Panc1 (cell line): ENCODE data around the gene JADE2. TPM values are rescaled to one million over a fixed set of nuclear protein-coding genes. Genes with fewer than 3 reads are reported as not detected.

Experiments
- ATAC-seq: fragments of 200-7000 bp; cut with Tn5 transposase; 2 replicates; pipeline ENCODE4 v1.9.1; 2020; ENCODE audit warnings: mild to moderate bottlenecking, moderate library complexity
- BruUV-seq: library from RNA; stranded (reverse); fragments of 400-500 nt; replicated peaks from 2 replicates; lab custom pipeline; 2021; lab: Mats Ljungman, UMichigan
- CTCF ChIA-PET: fragments of 300-600 bp; sonication (Branson Sonifier 250); formaldehyde crosslinking; loops from one replicate; lab custom pipeline; 2022; ENCODE audit warnings: antibody characterized with exemption; lab: Charles Lee
- POLR2A ChIA-PET: fragments of 300-600 bp; sonication (Branson Sonifier 250); formaldehyde crosslinking; loops from one replicate; lab custom pipeline; 2022; ENCODE audit warnings: antibody characterized with exemption; lab: Charles Lee
- DNase-seq: peaks from one replicate; pipeline ENCODE4 v3.0.0-alpha.2; 2010; ENCODE audit warnings: low read depth, low spot score
- H3K27ac ChIP-seq: 2 replicates; pipeline ENCODE4 v1.5.1; 2011; ENCODE audit warnings: mild to moderate bottlenecking, low read length, inconsistent platforms
- H3K27me3 ChIP-seq: fragments of 200-500 bp; sonication (Bioruptor generic); 2 replicates; pipeline ENCODE4 v1.6.0; 2014; ENCODE audit warnings: low read length, inconsistent platforms; ENCODE audit not compliant: control insufficient read depth, insufficient read depth
- H3K36me3 ChIP-seq: fragments of 200-500 bp; sonication (Bioruptor generic); 2 replicates; pipeline ENCODE4 v1.5.1; 2014; ENCODE audit warnings: inconsistent platforms, mild to moderate bottlenecking, low read length, moderate library complexity; ENCODE audit not compliant: control insufficient read depth, insufficient read depth
- H3K4me1 ChIP-seq: 2 replicates; pipeline ENCODE4 v1.5.1; 2011; ENCODE audit warnings: inconsistent platforms, mild to moderate bottlenecking, low read length, moderate library complexity; ENCODE audit not compliant: control insufficient read depth, insufficient read depth
- H3K4me3 ChIP-seq, 2 experiments: 2 replicates each; pipeline ENCODE4 v1.5.1; 2011 to 2012; ENCODE audit warnings: low read depth in 2 of 2, low read length in 2 of 2, mild to moderate bottlenecking in 2 of 2, inconsistent platforms in 1 of 2, moderate library complexity in 1 of 2
- H3K9me3 ChIP-seq: fragments of 200-500 bp; sonication (Bioruptor generic); 2 replicates; pipeline ENCODE4 v1.5.1; 2014; ENCODE audit warnings: low read depth, mild to moderate bottlenecking, inconsistent platforms, low read length, moderate library complexity; ENCODE audit not compliant: control insufficient read depth, insufficient read depth
- CTCF ChIP-seq: fragments of 450-650 bp; IDR thresholded peaks from 2 replicates; pipeline ENCODE4 v1.5.1; 2017; ENCODE audit warnings: mild to moderate bottlenecking
- POLR2AphosphoS5 ChIP-seq: IDR thresholded peaks from 2 replicates; pipeline ENCODE4 v1.6.1; 2012; ENCODE audit warnings: mild to moderate bottlenecking, low read depth, low read length, moderate library complexity
- REST ChIP-seq, 2 experiments: IDR thresholded peaks; 2 replicates each; pipeline ENCODE4 v1.6.1; 2011 to 2012; ENCODE audit warnings: low read depth in 2 of 2, control low read depth in 1 of 2, low read length in 1 of 2, mild to moderate bottlenecking in 1 of 2, moderate library complexity in 1 of 2; ENCODE audit not compliant: insufficient read depth in 1 of 2
- SIN3A ChIP-seq: IDR thresholded peaks from 2 replicates; pipeline ENCODE4 v1.6.1; 2012; ENCODE audit warnings: low read depth, mild to moderate bottlenecking, low read length, moderate library complexity, borderline replicate concordance; ENCODE audit not compliant: insufficient read depth
- TCF7L2 ChIP-seq: IDR thresholded peaks from 2 replicates; pipeline ENCODE4 v1.6.1; 2011; ENCODE audit warnings: mild to moderate bottlenecking, low read depth, low read length, inconsistent platforms
- in situ Hi-C: cut with HindIII; loops from 2 replicates; pipeline ENCODE4 v1.10.0; 2016; ENCODE audit warnings: low sequenced_read_pairs, low pct_unique_long_range_greater_than_20kb
- intact Hi-C: fragments of 100-400 bp; cut with micrococcal nuclease; formaldehyde crosslinking; loops from one replicate; pipeline ENCODE4 v1.10.0; 2022; ENCODE audit not compliant: unreplicated experiment
- total RNA-seq: library from RNA; stranded (reverse); gene quantifications from one replicate; pipeline ENCODE4 v1.2.1, GENCODE V29; 2021; ENCODE audit not compliant: unreplicated experiment

The JADE2 gene
- total RNA-seq, 1 experiment from 2014 or later, result 80.0 TPM

- ATAC-seq (no peak), DNase-seq (no peak)
- Histone ChIP-seq H3K27ac (no peak overlapping the region), H3K36me3 (no peaks in the 10 kb centered on the region; the same call in none of the 2 replicates), H3K4me3 (no peak overlapping the region), H3K9me3 (no peaks in the 10 kb centered on the region), H3K4me1 (peaks cover 31% of the 10 kb centered on the region), H3K27me3 (no peaks in the 10 kb centered on the region)
- intact Hi-C loops, result no loop called here
- no TSS peak for BruUV-seq
- CTCF ChIA-PET, result no interaction called here
- in situ Hi-C loops, result no loop called here
- POLR2A ChIA-PET, result no interaction called here
- TF ChIP-seq REST (IDR thresholded peaks at IDR 0.05; ENCODE audit: insufficient read depth in 1 of 2, low read depth in 2 of 2, low read length in 1 of 2) (no peak), CTCF (no peak), SIN3A (no peak), TCF7L2 (no peak), POLR2AphosphoS5 (no peak)
Measured at GRCh38 chr5:134572811-134573210, 47.3 kb downstream of the JADE2 start.

- H3K36me3 ChIP-seq, result peaks cover 10% of the 10 kb centered on the region
- peaks cover 16% of the 10 kb centered on the region for H3K4me1 ChIP-seq
- no peak for ATAC-seq
- H3K27ac ChIP-seq, result no peak overlapping the region
- no peaks in the 10 kb centered on the region for H3K27me3 ChIP-seq
- intact Hi-C loops (no loop called here), in situ Hi-C loops (no loop called here)
- BruUV-seq, result no TSS peak
- ChIA-PET CTCF (interaction anchor here (0.5 kb wide), 1 partner anchor 164 kb away, joined by 3 read pairs; the partner anchor contains the start of gene CAMLG), POLR2A (no interaction called here)
- H3K4me3 ChIP-seq, result no peak overlapping the region
- H3K9me3 ChIP-seq, result no peaks in the 10 kb centered on the region
- no peak for TF ChIP-seq TCF7L2
- no peak for TF ChIP-seq REST (IDR thresholded peaks at IDR 0.05; ENCODE audit: insufficient read depth in 1 of 2, low read depth in 2 of 2, low read length in 1 of 2)
- TF ChIP-seq POLR2AphosphoS5, result no peak
- no peak for TF ChIP-seq SIN3A
- no peak for TF ChIP-seq CTCF
- no peak for DNase-seq
Measured at GRCh38 chr5:134574521-134574920, 49.1 kb downstream of the JADE2 start.
